Activated B cell treated with CpG ODN at 0.5 μM for 24 hours (primary cell): ENCODE measurements around the gene TUBGCP3. TPM values are rescaled to one million over a fixed set of nuclear protein-coding genes. Genes with fewer than 3 reads are reported as not detected.

Experiments used
- ATAC-seq: fragments of 200-7000 bp; cut with Tn5 transposase; one replicate; pipeline ENCODE4 v1.10.0; 2021; ENCODE audit warnings: low read depth, mild to moderate bottlenecking, moderate library complexity
- CTCF ChIA-PET: fragments of 350-600 bp; sonication (Branson Sonifier 250); formaldehyde crosslinking; loops from one replicate; lab custom pipeline; 2021; ENCODE audit warnings: antibody characterized with exemption; lab: Charles Lee
- POLR2A ChIA-PET: fragments of 350-600 bp; sonication (Branson Sonifier 250); formaldehyde crosslinking; loops from one replicate; lab custom pipeline; 2021; ENCODE audit warnings: antibody characterized with exemption; lab: Charles Lee
- DNase-seq: peaks from one replicate; pipeline ENCODE4 v3.0.0; 2022
- H3K27ac Mint-ChIP-seq: one replicate; pipeline ENCODE4 v1.8.0; 2020; ENCODE audit warnings: mixed read lengths
- H3K27me3 Mint-ChIP-seq: one replicate; pipeline ENCODE4 v1.8.0; 2021; ENCODE audit warnings: mixed read lengths
- H3K36me3 Mint-ChIP-seq: one replicate; pipeline ENCODE4 v1.8.0; 2021; ENCODE audit warnings: low read depth, mixed read lengths
- H3K4me1 Mint-ChIP-seq: one replicate; pipeline ENCODE4 v1.8.0; 2021; ENCODE audit warnings: mixed read lengths
- H3K4me3 Mint-ChIP-seq: one replicate; pipeline ENCODE4 v1.8.0; 2020; ENCODE audit warnings: mild to moderate bottlenecking, mixed read lengths
- H3K9me3 Mint-ChIP-seq: one replicate; pipeline ENCODE4 v1.8.0; 2020; ENCODE audit warnings: mixed read lengths
- CTCF ChIP-seq: fragments of 200-600 bp; IDR thresholded peaks from one replicate; pipeline ENCODE4 v1.8.0; 2022; ENCODE audit warnings: antibody characterized with exemption, mild to moderate bottlenecking
- intact Hi-C: fragments of 100-400 bp; cut with micrococcal nuclease; formaldehyde crosslinking; loops from one replicate; pipeline ENCODE4 v1.15.1; 2024
- total RNA-seq: library from RNA; stranded (reverse); gene quantifications from 2 replicates; pipeline ENCODE4 v1.2.3, GENCODE V29; 2022

TUBGCP3 gene
- total RNA-seq, 1 donor from 2014 or later = 57.4 TPM

GRCh38 chr13:112513761-112514160 lies 74.2 kb downstream of the TUBGCP3 start:
- intact Hi-C loops = no loop called here
- Mint-ChIP-seq H3K27ac (no peak overlapping the region), H3K36me3 (peaks cover 69% of the 10 kb centered on the region)

GRCh38 chr13:112510987-112511685 lies 76.8 kb downstream of the TUBGCP3 start:
- H3K4me3 Mint-ChIP-seq = no peak overlapping the region
- ATAC-seq = no peak
- intact Hi-C loops = loop anchor here (2.0 kb wide), 1 partner anchor 96 kb away; no protein-coding TSS in a partner anchor

More at GRCh38 chr13:112513761-112514160, 74.2 kb downstream of the TUBGCP3 start:
- Mint-ChIP-seq H3K9me3 (no peaks in the 10 kb centered on the region), H3K4me1 (no peaks in the 10 kb centered on the region), H3K4me3 (no peak overlapping the region), H3K27me3 (no peaks in the 10 kb centered on the region)
- no peak for DNase-seq
- ChIA-PET CTCF (no interaction called here), POLR2A (no interaction called here)
- no peak for ATAC-seq
- no peak for TF ChIP-seq CTCF

GRCh38 chr13:112510002-112510780 lies 77.8 kb downstream of the TUBGCP3 start:
- Mint-ChIP-seq H3K36me3 (peaks cover 79% of the 10 kb centered on the region), H3K9me3 (no peaks in the 10 kb centered on the region)

More at GRCh38 chr13:112510987-112511685, 76.8 kb downstream of the TUBGCP3 start:
- TF ChIP-seq CTCF = no peak
- no peak for DNase-seq
- ChIA-PET POLR2A (no interaction called here), CTCF (no interaction called here)
- peaks cover 76% of the 10 kb centered on the region for H3K36me3 Mint-ChIP-seq
- H3K9me3 Mint-ChIP-seq = no peaks in the 10 kb centered on the region
- no peak overlapping the region for H3K27ac Mint-ChIP-seq
- H3K27me3 Mint-ChIP-seq = no peaks in the 10 kb centered on the region
- no peaks in the 10 kb centered on the region for H3K4me1 Mint-ChIP-seq

GRCh38 chr13:112509190-112509589 lies 78.8 kb downstream of the TUBGCP3 start:
- Mint-ChIP-seq H3K4me1 (no peaks in the 10 kb centered on the region), H3K36me3 (peaks cover 79% of the 10 kb centered on the region), H3K27ac (no peak overlapping the region), H3K27me3 (no peaks in the 10 kb centered on the region), H3K4me3 (no peak overlapping the region), H3K9me3 (no peaks in the 10 kb centered on the region)
- DNase-seq = no peak
- TF ChIP-seq CTCF = no peak
- CTCF ChIA-PET = no interaction called here
- POLR2A ChIA-PET = no interaction called here
- ATAC-seq = no peak
- intact Hi-C loops = no loop called here

More at GRCh38 chr13:112510002-112510780, 77.8 kb downstream of the TUBGCP3 start:
- H3K27ac Mint-ChIP-seq = no peak overlapping the region
- H3K27me3 Mint-ChIP-seq = no peaks in the 10 kb centered on the region
- no peak for TF ChIP-seq CTCF
- intact Hi-C loops = loop anchor here (2.0 kb wide), 1 partner anchor 97 kb away; no protein-coding TSS in a partner anchor
- ATAC-seq (no peak), DNase-seq (no peak)
- CTCF ChIA-PET = no interaction called here
- H3K4me1 Mint-ChIP-seq = no peaks in the 10 kb centered on the region
- H3K4me3 Mint-ChIP-seq = no peak overlapping the region
- POLR2A ChIA-PET = no interaction called here

GRCh38 chr13:112506046-112506445 lies 81.9 kb downstream of the TUBGCP3 start:
- Mint-ChIP-seq H3K27me3 (no peaks in the 10 kb centered on the region), H3K9me3 (no peaks in the 10 kb centered on the region), H3K4me1 (no peaks in the 10 kb centered on the region)

More at GRCh38 chr13:112506046-112506445, 81.9 kb downstream of the TUBGCP3 start:
- POLR2A ChIA-PET = no interaction called here
- DNase-seq = no peak
- peaks cover 83% of the 10 kb centered on the region for H3K36me3 Mint-ChIP-seq
- intact Hi-C loops = no loop called here
- no peak overlapping the region for H3K4me3 Mint-ChIP-seq
- CTCF ChIA-PET = no interaction called here
- no peak for ATAC-seq
- H3K27ac Mint-ChIP-seq = no peak overlapping the region
- no peak for TF ChIP-seq CTCF
